Measurements from ENCODE around the gene FYB1.

The FYB1 gene

GRCh38 chr5:39115644-39116343 is 103.6 kb downstream of the FYB1 start:
- no peak for DNase-seq

- DNase-seq, result no peak
These were observed 105.2 kb downstream of the FYB1 start for GRCh38 chr5:39114155-39114554.

DNA sequence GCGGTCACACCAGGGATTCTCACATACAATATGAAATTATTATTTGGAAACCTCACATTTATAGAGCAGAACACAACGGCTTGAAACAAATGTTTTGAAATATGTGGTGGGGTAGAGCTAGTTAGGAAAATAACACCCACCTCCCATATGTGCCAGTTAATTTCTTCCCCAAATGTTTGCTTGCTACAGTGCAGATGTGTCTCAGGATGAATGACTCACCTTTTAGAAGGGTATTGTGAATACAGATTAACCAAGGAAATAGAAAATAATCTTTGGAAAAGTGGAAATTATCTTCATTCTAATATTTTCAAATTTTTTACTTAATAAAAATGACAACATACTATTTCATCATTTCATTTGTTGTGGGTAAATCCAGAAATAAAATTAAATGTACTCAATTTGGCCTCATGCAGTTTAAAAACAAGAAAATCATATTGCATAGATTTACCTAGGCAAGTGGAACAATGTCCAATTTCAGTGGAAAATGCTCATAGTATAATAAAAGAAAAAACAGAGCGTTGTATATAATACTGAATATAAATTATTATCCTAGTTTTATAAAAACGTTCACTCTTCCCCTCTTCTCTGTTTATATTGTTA is 105.9 kb downstream of the FYB1 start:
- DNase-seq, result no peak

- no peak for DNase-seq
These were observed 109.8 kb downstream of the FYB1 start for GRCh38 chr5:39109606-39110005.

- no peak for DNase-seq
These were observed 110.4 kb downstream of the FYB1 start for GRCh38 chr5:39108987-39109386.

GRCh38 chr5:39107350-39107749 is 112.0 kb downstream of the FYB1 start:
- no peak for DNase-seq

- DNase-seq, result no peak
These were observed 113.0 kb downstream of the FYB1 start for GRCh38 chr5:39106322-39106721.

DNA sequence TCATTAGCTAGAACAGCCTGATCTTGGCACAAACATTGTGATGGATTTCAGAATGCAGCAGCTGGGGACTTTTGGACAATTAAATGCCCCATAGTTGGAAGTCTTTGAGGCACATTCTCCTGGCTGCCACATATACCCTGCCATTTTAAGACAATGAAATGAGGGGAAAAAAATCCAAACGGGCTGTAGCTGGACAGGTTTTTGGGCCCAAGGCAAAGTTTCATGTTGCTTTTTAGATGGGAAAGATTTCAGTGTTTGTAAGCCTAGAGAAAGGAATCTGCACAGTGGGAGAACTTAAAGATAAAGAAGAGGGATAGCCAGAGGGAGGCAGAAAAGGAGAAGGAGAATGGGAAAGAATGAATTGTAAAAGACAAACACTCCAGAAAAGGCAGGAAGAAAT is 115.1 kb downstream of the FYB1 start:
- no peak for DNase-seq

DNA sequence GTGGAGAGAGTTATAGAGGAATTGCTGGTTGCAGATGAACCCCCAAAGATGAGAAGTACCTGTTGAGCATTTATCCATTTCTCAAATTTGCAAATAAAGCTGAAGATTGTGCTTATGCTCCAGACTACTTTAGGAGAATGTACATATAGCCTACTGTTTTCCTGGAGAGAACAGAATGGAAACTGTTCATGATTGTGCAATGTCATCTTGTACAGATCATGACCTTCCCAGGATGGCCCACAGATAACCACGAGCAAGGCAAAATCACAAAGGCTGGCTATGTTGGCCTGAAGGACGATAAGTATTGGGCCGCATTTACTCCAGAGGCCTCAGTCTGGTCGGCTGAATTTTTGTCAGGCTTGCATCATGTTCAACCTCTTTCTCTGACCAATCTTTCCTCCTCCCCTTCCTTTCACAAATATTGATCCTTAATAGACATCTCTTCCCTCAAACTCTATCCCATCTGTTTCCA is 116.6 kb downstream of the FYB1 start:
- DNase-seq, result no peak

GRCh38 chr5:39100851-39101396 is 118.4 kb downstream of the FYB1 start:
- no peak for DNase-seq

- no peak for DNase-seq
These were observed 119.0 kb downstream of the FYB1 start for GRCh38 chr5:39100301-39100850.

DNA sequence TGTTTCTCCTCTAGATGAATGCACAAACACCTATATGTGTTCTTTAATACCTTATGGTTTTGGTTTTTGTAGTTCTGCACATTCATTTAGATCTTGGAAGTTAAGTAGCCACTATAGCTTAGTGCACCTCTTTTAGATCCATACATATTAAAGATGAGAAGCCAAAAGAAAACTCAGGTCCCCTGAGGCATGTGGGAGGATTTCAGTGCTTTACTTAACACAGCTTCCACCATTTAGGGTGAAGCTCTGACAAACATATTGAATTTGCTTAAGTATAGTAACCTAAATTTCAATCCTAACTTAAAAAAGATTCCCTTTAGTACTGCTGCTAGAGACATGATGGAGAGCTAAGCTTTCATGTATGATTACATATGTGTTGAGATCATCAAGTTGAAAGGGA is 119.5 kb downstream of the FYB1 start:
- no peak for DNase-seq

- no peak for DNase-seq
These were observed 126.0 kb downstream of the FYB1 start for GRCh38 chr5:39093352-39093751.

- DNase-seq, result no peak
These were observed 126.6 kb downstream of the FYB1 start for GRCh38 chr5:39092581-39093351.

GRCh38 chr5:39091940-39092580 is 127.3 kb downstream of the FYB1 start:
- no peak for DNase-seq

DNA sequence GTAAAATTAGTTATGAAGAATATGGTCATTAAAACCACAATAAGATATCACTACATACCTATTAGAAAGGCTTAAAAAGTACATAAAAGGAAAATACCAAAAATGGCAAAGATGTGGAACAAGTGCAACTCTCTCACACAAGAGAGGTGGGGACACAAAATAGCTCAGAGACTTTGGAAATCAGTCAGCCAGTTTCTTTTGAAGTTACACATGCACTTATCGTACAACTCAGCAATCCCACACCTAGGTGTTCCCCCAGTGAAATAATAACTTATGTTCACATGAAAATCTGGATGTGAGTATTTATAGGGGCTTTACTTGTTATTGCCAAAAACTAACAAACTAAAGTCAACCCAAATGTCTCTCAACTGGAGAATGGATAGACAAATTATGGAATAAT is 135.4 kb downstream of the FYB1 start:
- DNase-seq, result no peak

DNA sequence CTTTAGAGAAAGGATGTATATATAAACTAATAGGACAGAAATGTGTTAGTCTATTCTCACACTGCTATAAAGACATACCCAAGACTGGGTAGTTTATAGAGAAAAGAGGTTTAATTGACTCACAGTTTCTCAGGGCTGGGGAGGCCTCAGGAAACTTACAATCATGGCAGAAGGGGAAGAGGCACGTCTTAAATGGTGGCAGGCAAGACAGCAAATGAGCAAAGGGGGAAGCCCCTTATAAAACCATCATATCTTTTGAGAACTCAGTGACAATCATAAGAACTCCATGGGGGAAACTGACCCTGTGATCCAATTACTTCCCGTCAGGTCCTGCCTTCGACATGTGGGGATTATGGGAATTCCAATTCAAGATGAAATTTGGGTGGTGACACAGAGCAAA is 136.4 kb downstream of the FYB1 start:
- no peak for DNase-seq

DNA sequence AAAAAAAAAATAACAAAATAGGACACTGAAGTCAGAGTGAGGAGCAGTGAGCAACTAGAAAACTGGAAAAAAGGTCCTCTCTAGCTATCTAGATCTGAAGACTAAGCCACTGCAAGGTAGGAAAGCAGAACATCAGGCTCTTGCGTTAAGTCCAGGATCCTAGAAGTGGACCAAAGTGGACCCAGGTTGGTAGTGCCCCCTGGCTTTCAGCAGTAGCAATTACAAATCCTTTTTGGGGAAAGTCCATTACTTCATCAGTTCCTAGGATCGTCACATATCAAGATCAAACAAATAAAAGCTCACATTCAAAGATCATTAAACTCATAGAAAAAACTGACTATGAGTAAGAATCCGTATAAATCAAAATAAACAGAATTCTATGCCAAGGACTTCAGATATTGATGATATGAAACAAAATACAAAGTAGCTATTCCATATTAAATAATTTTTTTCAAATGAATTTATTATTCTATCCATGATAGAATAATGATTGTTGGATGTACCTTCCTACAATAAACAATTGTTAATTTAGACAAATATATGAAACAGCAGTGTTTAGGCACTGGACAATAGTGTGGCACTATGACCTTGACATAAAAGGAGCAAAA is 138.7 kb downstream of the FYB1 start:
- no peak for DNase-seq

DNA sequence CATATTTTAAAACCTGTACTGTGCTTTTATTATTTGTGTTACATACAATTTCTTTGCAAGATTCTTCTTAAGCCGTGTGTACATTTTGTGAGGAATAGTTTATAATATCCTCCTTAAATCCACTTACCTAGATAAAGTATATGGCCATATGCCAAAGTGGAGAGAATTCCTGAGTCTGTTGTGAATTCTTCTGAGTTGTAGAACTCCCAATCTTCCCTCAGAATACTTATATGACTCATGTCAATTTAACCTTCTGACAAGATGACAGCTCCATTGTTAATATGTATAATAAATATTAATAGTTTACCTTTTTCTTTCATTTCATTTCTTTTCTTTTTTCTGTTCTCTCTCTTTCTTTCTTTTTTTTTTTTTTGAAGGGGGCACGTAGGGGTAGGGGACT is 139.2 kb downstream of the FYB1 start:
- no peak for DNase-seq

- no peak for DNase-seq
These were observed 140.2 kb downstream of the FYB1 start for GRCh38 chr5:39079147-39079546.

DNA sequence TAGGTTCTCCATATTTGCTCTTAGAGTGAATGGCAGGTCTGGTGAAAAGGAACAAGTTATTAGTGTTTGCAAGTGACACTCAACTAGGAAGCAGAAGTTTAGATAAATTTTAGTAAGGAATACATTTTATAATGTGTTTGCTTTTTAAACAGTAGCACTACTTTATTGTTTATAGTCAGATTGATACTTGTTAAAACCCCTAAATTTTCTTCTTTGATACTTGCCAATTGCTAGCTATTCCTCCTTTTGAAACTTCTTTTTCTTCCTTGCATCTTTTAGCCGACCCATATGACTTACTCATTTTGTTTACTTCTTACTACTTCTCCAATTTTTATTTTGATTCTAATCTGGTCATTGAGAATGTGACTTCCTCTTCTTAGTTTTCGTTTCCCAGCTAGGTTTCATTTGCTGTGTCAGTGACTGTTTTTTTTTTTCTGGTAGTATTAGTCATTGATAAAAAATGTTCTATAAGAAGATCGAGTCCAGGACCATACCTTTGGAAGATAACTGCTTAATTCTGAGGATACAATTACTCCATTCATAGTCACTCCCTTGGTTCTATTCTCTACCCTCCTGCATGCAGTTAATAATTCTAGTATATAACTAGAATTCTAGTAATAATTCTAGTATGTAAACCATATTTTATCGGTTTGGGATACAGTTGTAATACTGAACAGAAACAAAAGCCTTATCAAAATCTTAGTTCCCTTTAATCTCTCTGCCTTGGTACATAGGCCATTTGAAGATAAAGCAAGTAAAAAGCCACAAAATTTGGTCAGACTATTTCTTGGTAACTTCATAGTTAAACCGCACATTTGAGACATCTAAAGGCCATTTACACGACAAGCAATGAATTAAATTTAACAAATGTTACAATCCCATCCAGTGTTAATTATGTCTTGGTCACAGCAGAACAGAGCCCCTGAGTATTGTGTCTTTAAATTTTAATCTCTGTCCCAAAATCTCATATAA is 142.3 kb downstream of the FYB1 start:
- no peak for DNase-seq
